KMS-11 (cell line): Measurements from ENCODE around the gene SEBOX.

Experiments used
- H2AFZ ChIP-seq: fragments of 200-600 bp; sonication (generic); 2 replicates; pipeline ENCODE4 v1.6.1; 2016; ENCODE audit warnings: antibody characterized with exemption, mixed run types, low read depth
- H3K27ac ChIP-seq: fragments of 200-600 bp; sonication (generic); 2 replicates; pipeline ENCODE4 v1.6.1; 2016; ENCODE audit warnings: mild to moderate bottlenecking, mixed run types
- H3K27me3 ChIP-seq: fragments of 200-600 bp; sonication (generic); 2 replicates; pipeline ENCODE4 v1.6.1; 2017; ENCODE audit warnings: mild to moderate bottlenecking, low read depth, mixed run types, moderate library complexity; ENCODE audit not compliant: insufficient read depth
- H3K36me3 ChIP-seq: fragments of 200-600 bp; sonication (generic); 2 replicates; pipeline ENCODE4 v1.6.1; 2017; ENCODE audit warnings: mild to moderate bottlenecking, mixed run types; ENCODE audit not compliant: insufficient read depth
- H3K4me1 ChIP-seq: fragments of 200-600 bp; sonication (generic); 2 replicates; pipeline ENCODE4 v1.6.1; 2016; ENCODE audit warnings: mild to moderate bottlenecking, low read depth, mixed run types; ENCODE audit not compliant: poor library complexity, severe bottlenecking
- H3K4me2 ChIP-seq: fragments of 200-600 bp; sonication (generic); 2 replicates; pipeline ENCODE4 v1.7.0; 2016; ENCODE audit warnings: mild to moderate bottlenecking, mixed run types
- H3K4me3 ChIP-seq: fragments of 200-600 bp; sonication (generic); IDR thresholded peaks from 2 replicates; pipeline ENCODE4 v1.6.1; 2017; ENCODE audit warnings: low read depth, low read length, mixed read lengths; ENCODE audit not compliant: insufficient read depth
- H3K79me2 ChIP-seq: fragments of 200-600 bp; sonication (generic); 2 replicates; pipeline ENCODE4 v1.6.1; 2016; ENCODE audit warnings: low read depth, mixed run types; ENCODE audit not compliant: insufficient read depth
- H3K9ac ChIP-seq: fragments of 200-600 bp; sonication (generic); 2 replicates; pipeline ENCODE4 v1.6.1; 2016; ENCODE audit warnings: mild to moderate bottlenecking, mixed run types
- H4K20me1 ChIP-seq: fragments of 200-600 bp; sonication (generic); 2 replicates; pipeline ENCODE4 v1.6.1; 2016; ENCODE audit warnings: mild to moderate bottlenecking, mixed run types; ENCODE audit not compliant: insufficient read depth
- CTCF ChIP-seq: fragments of 200-600 bp; sonication (generic); conservative IDR thresholded peaks from 2 replicates; pipeline ENCODE4 v1.6.1; 2017; ENCODE audit warnings: low read depth, mild to moderate bottlenecking, antibody characterized with exemption, low read length, moderate library complexity, mixed read lengths

The SEBOX gene

GRCh38 chr17:28365487-28365886 lies 488 bp upstream of the SEBOX start:
- Histone ChIP-seq H3K36me3 (no peaks in the 10 kb centered on the region), H4K20me1 (no peaks in the 10 kb centered on the region), H3K4me2 (no peak overlapping the region), H3K9ac (no peak overlapping the region), H3K79me2 (no peaks in the 10 kb centered on the region), H2AFZ (no peak overlapping the region), H3K4me1 (no peaks in the 10 kb centered on the region), H3K27me3 (no peaks in the 10 kb centered on the region), H3K27ac (no peak overlapping the region), H3K4me3 (no peak overlapping the region)
- no peak for TF ChIP-seq CTCF

GRCh38 chr17:28363776-28364650 lies 986 bp downstream of the SEBOX start:
- H3K4me2 ChIP-seq: no peak overlapping the region
- H3K27me3 ChIP-seq: no peaks in the 10 kb centered on the region
- no peak overlapping the region for H3K4me3 ChIP-seq
- no peaks in the 10 kb centered on the region for H3K4me1 ChIP-seq
- no peak for TF ChIP-seq CTCF
- no peak overlapping the region for H2AFZ ChIP-seq
- no peak overlapping the region for H3K27ac ChIP-seq
- no peaks in the 10 kb centered on the region for H3K36me3 ChIP-seq
- no peaks in the 10 kb centered on the region for H4K20me1 ChIP-seq
- H3K9ac ChIP-seq: no peak overlapping the region
- no peaks in the 10 kb centered on the region for H3K79me2 ChIP-seq

- TF ChIP-seq CTCF: no peak
- Histone ChIP-seq H3K27me3 (no peaks in the 10 kb centered on the region), H3K27ac (no peak overlapping the region), H3K4me1 (peaks cover 8% of the 10 kb centered on the region), H3K4me2 (no peak overlapping the region), H2AFZ (no peak overlapping the region), H3K4me3 (no peak overlapping the region), H3K36me3 (no peaks in the 10 kb centered on the region), H3K79me2 (peaks cover 8% of the 10 kb centered on the region), H3K9ac (no peak overlapping the region), H4K20me1 (no peaks in the 10 kb centered on the region)
Observed at GRCh38 chr17:28363186-28363585, 1.8 kb downstream of the SEBOX start.

GRCh38 chr17:28357901-28358197 lies 7.2 kb downstream of the SEBOX start:
- H3K27ac ChIP-seq: peak overlapping the region; percentile 6; the same call in 1 of the 2 replicates
- H3K9ac ChIP-seq: peak overlapping the region; percentile 91
- H3K4me1 ChIP-seq: peaks cover 21% of the 10 kb centered on the region
- H3K4me2 ChIP-seq: peak overlapping the region; percentile 97
- H3K79me2 ChIP-seq: peaks cover 29% of the 10 kb centered on the region
- no peak for TF ChIP-seq CTCF
- peak overlapping the region; percentile 77 for H2AFZ ChIP-seq
- peaks cover 9% of the 10 kb centered on the region; the same call in 1 of the 2 replicates for H3K36me3 ChIP-seq
- no peaks in the 10 kb centered on the region for H3K27me3 ChIP-seq
- no peaks in the 10 kb centered on the region for H4K20me1 ChIP-seq
- H3K4me3 ChIP-seq: no peak overlapping the region
